DND-41 (cell line): ENCODE data around the gene COX7A1.

Experiments
- ATAC-seq: fragments of 200-7000 bp; cut with Tn5 transposase; 3 replicates; pipeline ENCODE4 v1.9.1; 2021; ENCODE audit warnings: low read depth; ENCODE audit not compliant: insufficient read depth
- DNase-seq: peaks from one replicate; pipeline ENCODE4 v3.0.0-alpha.2; 2020
- H2AFZ ChIP-seq: 2 replicates; pipeline ENCODE4 v1.6.0; 2012; ENCODE audit warnings: low read depth, low read length
- H3K27ac ChIP-seq: 2 replicates; pipeline ENCODE4 v1.5.1; 2012; ENCODE audit warnings: low read length, inconsistent platforms
- H3K27me3 ChIP-seq: fragments of 200-600 bp; sonication (generic); 2 replicates; pipeline ENCODE4 v1.6.0; 2012; ENCODE audit warnings: low read length, mild to moderate bottlenecking, inconsistent platforms; ENCODE audit not compliant: insufficient read depth, poor library complexity
- H3K36me3 ChIP-seq: 2 replicates; pipeline ENCODE4 v1.5.1; 2012; ENCODE audit warnings: low read length, inconsistent platforms; ENCODE audit not compliant: insufficient read depth
- H3K4me1 ChIP-seq: 2 replicates; pipeline ENCODE4 v1.5.1; 2012; ENCODE audit warnings: mild to moderate bottlenecking, low read length; ENCODE audit not compliant: insufficient read depth
- H3K4me2 ChIP-seq: 2 replicates; pipeline ENCODE4 v1.6.0; 2012; ENCODE audit warnings: mild to moderate bottlenecking, moderate library complexity, low read length, inconsistent platforms; ENCODE audit not compliant: insufficient read depth
- H3K4me3 ChIP-seq, 2 experiments: fragments of 200-600 bp in 1 of 2; shearing (Covaris generic) in 1 of 2; 2 replicates each; pipeline ENCODE4 v1.5.1; 2012 to 2016; ENCODE audit warnings: inconsistent platforms in 2 of 2, low read length in 2 of 2, mild to moderate bottlenecking in 2 of 2, low read depth in 1 of 2, moderate library complexity in 1 of 2
- H3K79me2 ChIP-seq: 2 replicates; pipeline ENCODE4 v1.6.0; 2012; ENCODE audit warnings: low read length, inconsistent platforms; ENCODE audit not compliant: insufficient read depth
- H3K9ac ChIP-seq: 2 replicates; pipeline ENCODE4 v1.6.0; 2012; ENCODE audit warnings: low read depth, mild to moderate bottlenecking, inconsistent platforms, low read length, moderate library complexity
- H3K9me3 ChIP-seq: 2 replicates; pipeline ENCODE4 v1.5.1; 2012; ENCODE audit warnings: low read length, moderate library complexity, mild to moderate bottlenecking, inconsistent platforms; ENCODE audit not compliant: insufficient read depth, severe bottlenecking
- H4K20me1 ChIP-seq: 2 replicates; pipeline ENCODE4 v1.6.0; 2012; ENCODE audit warnings: low read length; ENCODE audit not compliant: insufficient read depth
- EZH2 ChIP-seq: IDR thresholded peaks from 3 replicates; pipeline ENCODE4 v1.6.1; 2012; ENCODE audit warnings: borderline replicate concordance, low read depth, mild to moderate bottlenecking, moderate library complexity, low read length, inconsistent platforms; ENCODE audit not compliant: severe bottlenecking
- TF ChIP-seq, protein P1 (sequence below): IDR thresholded peaks from 2 replicates; pipeline ENCODE4 v1.5.1; 2012; ENCODE audit warnings: borderline replicate concordance, low read length, moderate library complexity, mild to moderate bottlenecking; ENCODE audit not compliant: poor library complexity, severe bottlenecking; ENCODE audit errors: extremely low read depth

COX7A1 gene

DNA sequence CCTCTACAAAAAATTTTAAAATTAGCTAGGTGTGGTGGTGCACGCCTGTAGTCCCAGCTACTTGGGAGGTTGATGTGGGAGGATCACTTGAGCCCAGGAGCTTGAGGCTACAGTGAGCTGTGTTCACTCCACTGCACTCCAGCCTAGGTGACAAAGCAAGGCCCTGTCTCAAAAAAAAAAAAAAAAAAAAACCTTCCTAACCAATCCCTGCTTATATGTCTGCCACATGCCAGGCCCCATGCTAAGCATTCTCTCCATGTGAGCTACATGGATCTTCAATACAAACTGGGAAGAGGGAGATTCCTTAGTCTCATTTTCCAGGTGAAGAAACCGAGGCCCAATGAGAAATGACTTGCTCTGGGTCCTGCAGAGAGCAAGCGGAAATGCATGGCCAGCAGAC, 43.6 kb downstream of the COX7A1 start:
- H3K27me3 ChIP-seq, result no peaks in the 10 kb centered on the region
- peaks cover 10% of the 10 kb centered on the region for H3K79me2 ChIP-seq
- no peak overlapping the region for H3K4me3 ChIP-seq
- H3K27ac ChIP-seq, result no peak overlapping the region
- H3K4me2 ChIP-seq, result no peak overlapping the region
- no peak for DNase-seq
- H3K36me3 ChIP-seq, result peaks cover 56% of the 10 kb centered on the region
- H2AFZ ChIP-seq, result no peak overlapping the region
- H3K4me1 ChIP-seq, result peaks cover 11% of the 10 kb centered on the region
- TF ChIP-seq, protein P1, sequence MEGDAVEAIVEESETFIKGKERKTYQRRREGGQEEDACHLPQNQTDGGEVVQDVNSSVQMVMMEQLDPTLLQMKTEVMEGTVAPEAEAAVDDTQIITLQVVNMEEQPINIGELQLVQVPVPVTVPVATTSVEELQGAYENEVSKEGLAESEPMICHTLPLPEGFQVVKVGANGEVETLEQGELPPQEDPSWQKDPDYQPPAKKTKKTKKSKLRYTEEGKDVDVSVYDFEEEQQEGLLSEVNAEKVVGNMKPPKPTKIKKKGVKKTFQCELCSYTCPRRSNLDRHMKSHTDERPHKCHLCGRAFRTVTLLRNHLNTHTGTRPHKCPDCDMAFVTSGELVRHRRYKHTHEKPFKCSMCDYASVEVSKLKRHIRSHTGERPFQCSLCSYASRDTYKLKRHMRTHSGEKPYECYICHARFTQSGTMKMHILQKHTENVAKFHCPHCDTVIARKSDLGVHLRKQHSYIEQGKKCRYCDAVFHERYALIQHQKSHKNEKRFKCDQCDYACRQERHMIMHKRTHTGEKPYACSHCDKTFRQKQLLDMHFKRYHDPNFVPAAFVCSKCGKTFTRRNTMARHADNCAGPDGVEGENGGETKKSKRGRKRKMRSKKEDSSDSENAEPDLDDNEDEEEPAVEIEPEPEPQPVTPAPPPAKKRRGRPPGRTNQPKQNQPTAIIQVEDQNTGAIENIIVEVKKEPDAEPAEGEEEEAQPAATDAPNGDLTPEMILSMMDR, result no peak
- TF ChIP-seq EZH2, result no peak
- ATAC-seq, result no peak
- H3K9ac ChIP-seq, result no peak overlapping the region
- H4K20me1 ChIP-seq, result 0 out of 2 replicates have a peak, but pooled peaks cover 16% of the 10 kb centered on the region
- no peaks in the 10 kb centered on the region for H3K9me3 ChIP-seq

DNA sequence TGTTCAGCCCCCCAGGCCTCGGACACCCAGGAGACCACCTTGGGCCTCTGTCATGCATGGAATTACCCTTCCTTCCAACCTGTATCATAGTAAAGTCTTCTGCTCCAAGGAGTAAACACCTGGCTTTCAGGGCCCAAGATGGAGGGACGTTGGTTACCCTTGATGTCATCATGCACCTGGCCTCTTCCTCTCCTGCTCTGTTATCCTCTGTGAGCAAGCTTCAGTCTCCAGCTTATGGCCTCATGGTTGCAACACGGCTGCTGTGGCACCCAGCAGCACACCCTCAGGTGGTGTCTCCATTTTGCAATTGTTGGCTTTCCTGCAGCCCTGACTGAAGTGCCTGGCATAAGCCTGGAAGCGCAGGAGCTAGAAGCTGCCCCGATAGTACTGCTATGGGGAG, 45.3 kb downstream of the COX7A1 start:
- Histone ChIP-seq H3K4me1 (no peaks in the 10 kb centered on the region), H3K36me3 (peaks cover 58% of the 10 kb centered on the region), H2AFZ (no peak overlapping the region), H3K27ac (no peak overlapping the region; the same call in 1 of the 2 replicates), H3K79me2 (no peaks in the 10 kb centered on the region), H3K9ac (no peak overlapping the region), H4K20me1 (peaks cover 25% of the 10 kb centered on the region), H3K9me3 (no peaks in the 10 kb centered on the region), H3K4me3 (no peak overlapping the region), H3K27me3 (no peaks in the 10 kb centered on the region), H3K4me2 (no peak overlapping the region)
- ATAC-seq (no peak; the same call in 2 of the 3 replicates), DNase-seq (no peak)
- TF ChIP-seq, protein P1, result no peak
- no peak for TF ChIP-seq EZH2

DNA sequence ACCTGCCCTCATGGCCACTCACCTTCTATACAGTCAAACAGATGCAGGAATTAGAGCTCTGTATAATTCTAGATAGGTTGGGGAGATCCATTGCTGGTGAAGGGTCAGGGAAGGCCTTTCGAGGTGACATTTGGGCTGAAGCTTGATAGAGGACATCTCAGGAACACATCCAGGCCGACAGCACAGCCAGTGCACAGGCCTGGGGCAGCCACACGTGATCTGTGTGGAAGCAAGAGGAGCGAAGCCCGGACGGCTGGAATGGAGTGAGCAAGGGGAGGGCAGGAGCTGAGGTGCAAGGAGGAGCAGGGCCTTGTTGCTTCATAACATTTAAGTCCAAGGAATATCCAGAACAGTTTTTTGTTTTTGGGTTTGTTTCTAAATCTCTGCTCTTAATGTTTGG, 45.8 kb downstream of the COX7A1 start:
- Histone ChIP-seq H3K27ac (no peak overlapping the region), H3K9me3 (no peaks in the 10 kb centered on the region), H3K27me3 (no peaks in the 10 kb centered on the region), H3K36me3 (peaks cover 62% of the 10 kb centered on the region), H3K4me3 (no peak overlapping the region), H3K9ac (no peak overlapping the region), H2AFZ (no peak overlapping the region), H3K79me2 (no peaks in the 10 kb centered on the region), H4K20me1 (peaks cover 25% of the 10 kb centered on the region), H3K4me1 (no peaks in the 10 kb centered on the region), H3K4me2 (no peak overlapping the region)
- no peak for TF ChIP-seq EZH2
- TF ChIP-seq, protein P1, result no peak
- DNase-seq (no peak), ATAC-seq (no peak)
